IMR-90 (cell line): ENCODE results near the gene IL22RA1. TPM values are rescaled to one million over a fixed set of nuclear protein-coding genes. Genes with fewer than 3 reads are reported as not detected.

Experiments used
- ATAC-seq: fragments of 200-7000 bp; cut with Tn5 transposase; 2 replicates; pipeline ENCODE4 v1.9.1; 2020; ENCODE audit warnings: low read depth, mild to moderate bottlenecking, moderate library complexity
- BruUV-seq: library from RNA; stranded (reverse); fragments of 400-500 nt; replicated peaks from 2 replicates; lab custom pipeline; 2021; lab: Mats Ljungman, UMichigan
- CTCF ChIA-PET: fragments of 300-600 bp; formaldehyde crosslinking; extraction: SDS; loops from one replicate; lab custom pipeline; 2021; ENCODE audit warnings: antibody characterized with exemption; lab: Yijun Ruan, JAX
- POLR2A ChIA-PET: fragments of 300-600 bp; sonication (Branson Sonifier 250); formaldehyde crosslinking; loops from one replicate; lab custom pipeline; 2022; ENCODE audit warnings: antibody characterized with exemption; ENCODE audit not compliant: unreplicated experiment; lab: Charles Lee
- DNase-seq: peaks from one replicate; pipeline ENCODE4 v3.0.0; 2013
- H2AFZ ChIP-seq: replicated peaks from 2 replicates; pipeline ENCODE3; 2013; ENCODE audit warnings: low read length, mild to moderate bottlenecking; ENCODE audit not compliant: poor library complexity
- H2AK5ac ChIP-seq: 2 replicates; pipeline ENCODE4 v1.6.1; 2013; ENCODE audit warnings: low read depth, low read length, inconsistent platforms
- H2AK9ac ChIP-seq: replicated peaks from 2 replicates; pipeline ENCODE3; 2013; ENCODE audit warnings: mild to moderate bottlenecking, low read depth, low read length, moderate library complexity; ENCODE audit not compliant: poor library complexity
- H2BK120ac ChIP-seq: 2 replicates; pipeline ENCODE4 v1.6.1; 2013; ENCODE audit warnings: low read depth, low read length, inconsistent platforms
- H2BK15ac ChIP-seq: 3 replicates; pipeline ENCODE4 v1.6.1; 2013; ENCODE audit warnings: low read depth, low read length, inconsistent platforms
- H2BK20ac ChIP-seq: 2 replicates; pipeline ENCODE4 v1.6.1; 2013; ENCODE audit warnings: low read depth, mild to moderate bottlenecking, inconsistent platforms, low read length, moderate library complexity
- H2BK5ac ChIP-seq: 2 replicates; pipeline ENCODE4 v1.6.1; 2013; ENCODE audit warnings: mild to moderate bottlenecking, low read depth, low read length, inconsistent platforms; ENCODE audit not compliant: poor library complexity, severe bottlenecking
- H3K14ac ChIP-seq: replicated peaks from 2 replicates; pipeline ENCODE4 v1.6.1; 2013; ENCODE audit warnings: low read depth, low read length, inconsistent platforms
- H3K18ac ChIP-seq: 2 replicates; pipeline ENCODE4 v1.6.1; 2013; ENCODE audit warnings: low read depth, low read length, control low read depth
- H3K23ac ChIP-seq: 2 replicates; pipeline ENCODE4 v1.6.1; 2013; ENCODE audit warnings: low read depth, low read length, inconsistent platforms
- H3K27ac ChIP-seq: 2 replicates; pipeline ENCODE4 v1.5.1; 2013; ENCODE audit warnings: mild to moderate bottlenecking, control low read depth, low read length; ENCODE audit not compliant: insufficient read depth
- H3K27me3 ChIP-seq: 2 replicates; pipeline ENCODE4 v1.6.1; 2013; ENCODE audit warnings: low read length; ENCODE audit not compliant: control insufficient read depth, insufficient read depth
- H3K36me3 ChIP-seq: 2 replicates; pipeline ENCODE4 v1.6.1; 2013; ENCODE audit warnings: low read length, mixed read lengths; ENCODE audit not compliant: control insufficient read depth, insufficient read depth
- H3K4ac ChIP-seq: 2 replicates; pipeline ENCODE4 v1.6.1; 2013; ENCODE audit warnings: low read depth, low read length, inconsistent platforms
- H3K4me1 ChIP-seq: 2 replicates; pipeline ENCODE4 v1.6.1; 2013; ENCODE audit warnings: low read length, mixed read lengths; ENCODE audit not compliant: control insufficient read depth, insufficient read depth
- H3K4me2 ChIP-seq: 2 replicates; pipeline ENCODE4 v1.6.1; 2013; ENCODE audit warnings: low read depth, mild to moderate bottlenecking, control low read depth, low read length, moderate library complexity
- H3K4me3 ChIP-seq: 2 replicates; pipeline ENCODE4 v1.5.1; 2013; ENCODE audit warnings: low read depth, mild to moderate bottlenecking, control low read depth, low read length, moderate library complexity; ENCODE audit not compliant: insufficient read depth
- H3K56ac ChIP-seq: 2 replicates; pipeline ENCODE4 v1.6.1; 2013; ENCODE audit warnings: low read length, inconsistent platforms; ENCODE audit not compliant: insufficient read depth; ENCODE audit errors: extremely low read depth
- H3K79me1 ChIP-seq, 2 experiments: 2 replicates each; pipeline ENCODE4 v1.6.1; 2013; ENCODE audit warnings: low read length in 2 of 2, inconsistent platforms in 1 of 2, low read depth in 1 of 2
- H3K9ac ChIP-seq: 2 replicates; pipeline ENCODE4 v1.6.1; 2013; ENCODE audit warnings: low read depth, low read length, control low read depth
- H3K9me1 ChIP-seq: 2 replicates; pipeline ENCODE4 v1.6.1; 2013; ENCODE audit warnings: low read length, inconsistent platforms; ENCODE audit not compliant: insufficient read depth
- H3K9me3 ChIP-seq: 2 replicates; pipeline ENCODE4 v1.6.1; 2013; ENCODE audit warnings: low read length; ENCODE audit not compliant: control insufficient read depth, insufficient read depth
- H4K20me1 ChIP-seq: 2 replicates; pipeline ENCODE4 v1.6.1; 2013; ENCODE audit warnings: low read length, inconsistent platforms; ENCODE audit not compliant: insufficient read depth
- H4K5ac ChIP-seq: 2 replicates; pipeline ENCODE4 v1.6.1; 2013; ENCODE audit warnings: mild to moderate bottlenecking, low read depth, low read length, control low read depth
- H4K8ac ChIP-seq, 2 experiments: 2 replicates each; pipeline ENCODE4 v1.6.1; 2013; ENCODE audit warnings: low read depth in 2 of 2, low read length in 2 of 2, control low read depth in 1 of 2, inconsistent platforms in 1 of 2
- H4K91ac ChIP-seq: 2 replicates; pipeline ENCODE4 v1.6.1; 2013; ENCODE audit warnings: low read depth, low read length, inconsistent platforms; ENCODE audit not compliant: insufficient read depth
- BHLHE40 ChIP-seq: fragments of 150-350 bp; IDR thresholded peaks from 2 replicates; pipeline ENCODE4 v1.6.1; 2016; ENCODE audit warnings: mild to moderate bottlenecking, low read depth, low read length
- CEBPB ChIP-seq: IDR thresholded peaks from 2 replicates; pipeline ENCODE4 v1.6.1; 2012; ENCODE audit warnings: low read depth, low read length, improper control_type of control experiment
- CHD1 ChIP-seq: IDR thresholded peaks from 2 replicates; pipeline ENCODE4 v1.6.1; 2012; ENCODE audit warnings: low read depth, low read length, improper control_type of control experiment
- CTCF ChIP-seq: conservative IDR thresholded peaks from 2 replicates; pipeline ENCODE4 v1.5.1; 2012; ENCODE audit warnings: mild to moderate bottlenecking, low read depth, low read length, improper control_type of control experiment
- ELK1 ChIP-seq: fragments of 150-350 bp; IDR thresholded peaks from 2 replicates; pipeline ENCODE4 v1.6.1; 2016; ENCODE audit warnings: low read depth, mild to moderate bottlenecking, low read length, moderate library complexity, borderline replicate concordance
- FOS ChIP-seq: fragments of 150-350 bp; IDR thresholded peaks from 2 replicates; pipeline ENCODE4 v1.6.1; 2016; ENCODE audit warnings: low read depth, low read length
- MAZ ChIP-seq: IDR thresholded peaks from 2 replicates; pipeline ENCODE4 v1.6.1; 2012; ENCODE audit warnings: low read depth, mild to moderate bottlenecking, low read length, improper control_type of control experiment, moderate library complexity, borderline replicate concordance
- MXI1 ChIP-seq: IDR thresholded peaks from 2 replicates; pipeline ENCODE4 v1.6.1; 2012; ENCODE audit warnings: low read depth, mild to moderate bottlenecking, low read length, moderate library complexity, borderline replicate concordance
- NFE2L2 ChIP-seq: fragments of 150-350 bp; IDR thresholded peaks from 2 replicates; pipeline ENCODE4 v1.6.1; 2016; ENCODE audit warnings: low read depth, mild to moderate bottlenecking, low read length
- POLR2A ChIP-seq: IDR thresholded peaks from 2 replicates; pipeline ENCODE4 v1.6.1; 2012; ENCODE audit warnings: mild to moderate bottlenecking, low read depth, low read length
- RAD21 ChIP-seq: IDR thresholded peaks from 2 replicates; pipeline ENCODE4 v1.6.1; 2012; ENCODE audit warnings: low read length, improper control_type of control experiment
- RCOR1 ChIP-seq: IDR thresholded peaks from 2 replicates; pipeline ENCODE4 v1.6.1; 2012; ENCODE audit warnings: mild to moderate bottlenecking, low read length, improper control_type of control experiment; ENCODE audit not compliant: insufficient replicate concordance
- RFX5 ChIP-seq: IDR thresholded peaks from 2 replicates; pipeline ENCODE4 v1.8.0; 2012; ENCODE audit warnings: low read depth, mild to moderate bottlenecking, low read length, moderate library complexity
- SMC3 ChIP-seq: fragments of 150-350 bp; IDR thresholded peaks from 2 replicates; pipeline ENCODE4 v1.6.1; 2016; ENCODE audit warnings: low read depth, mild to moderate bottlenecking, antibody characterized with exemption, low read length, moderate library complexity
- USF2 ChIP-seq: fragments of 150-350 bp; IDR thresholded peaks from 2 replicates; pipeline ENCODE4 v1.6.1; 2017; ENCODE audit warnings: mild to moderate bottlenecking, antibody characterized with exemption, low read length, low read depth
- WGBS, 2 experiments: methylation state at CpG; one replicate each; pipeline versions ENCODE4 v1.1.5 to v1.1.7; 2013; ENCODE audit warnings: missing lambda C conversion rate in 2 of 2; ENCODE audit not compliant: insufficient read length in 1 of 2; ENCODE audit errors: extremely low coverage in 2 of 2; 5-methylcytosine and 5-hydroxymethylcytosine counted together
- dilution Hi-C: fragments of 300-500 bp; cut with HindIII; formaldehyde crosslinking; loops from one replicate; pipeline ENCODE4 v1.14.3; 2018; ENCODE audit warnings: low sequenced_read_pairs; ENCODE audit not compliant: unreplicated experiment
- in situ Hi-C: fragments of 300-500 bp; cut with MboI; formaldehyde crosslinking; loops from 3 replicates; pipeline ENCODE4 v1.14.3; 2019; ENCODE audit warnings: low sequenced_read_pairs, inconsistent platforms, mixed read lengths
- intact Hi-C: fragments of 100-400 bp; cut with micrococcal nuclease; formaldehyde crosslinking; loops from 2 replicates; pipeline ENCODE4 v1.10.0; 2022
- polyA plus RNA-seq, 3 experiments: library from polyadenylated mRNA; depleted of rRNA; stranded (reverse); fragments of >200 nt; gene quantifications; 2 replicates each; pipeline ENCODE4 v1.2.3, GENCODE V29; 2012; ENCODE audit warnings: low replicate concordance in 1 of 3
- total RNA-seq: library from RNA; depleted of rRNA; stranded (reverse); fragments of >200 nt; gene quantifications from 2 replicates; pipeline ENCODE4 v1.2.3, GENCODE V29; 2012

The IL22RA1 gene
- total and polyA plus RNA-seq, 2 of the 4 experiments (the other 2 are of a cell fraction): not detected

GRCh38 chr1:24141311-24141997, 1.5 kb downstream of the IL22RA1 start:
- Histone ChIP-seq H2AK9ac (no peak overlapping the region), H2BK120ac (no peak overlapping the region), H3K79me1 (no peaks in the 10 kb centered on the region), H3K14ac (no peak overlapping the region), H3K9ac (no peak overlapping the region), H3K36me3 (no peaks in the 10 kb centered on the region), H3K4me2 (no peak overlapping the region), H4K91ac (no peak overlapping the region), H2AK5ac (no peak overlapping the region), H2BK20ac (no peak overlapping the region), H2BK5ac (no peak overlapping the region), H3K4me3 (no peak overlapping the region), H4K8ac (no peak overlapping the region), H3K23ac (no peak overlapping the region), H3K4ac (no peak overlapping the region), H4K5ac (no peak overlapping the region), H3K4me1 (no peaks in the 10 kb centered on the region), H3K9me3 (peaks cover 2% of the 10 kb centered on the region; the same call in 1 of the 2 replicates), H3K56ac (no peak overlapping the region), H3K27ac (no peak overlapping the region), H4K20me1 (no peaks in the 10 kb centered on the region), H3K18ac (no peak overlapping the region), H2AFZ (no peak overlapping the region), H3K27me3 (peaks cover 48% of the 10 kb centered on the region), H3K9me1 (no peaks in the 10 kb centered on the region), H2BK15ac (no peak overlapping the region)
- ChIA-PET POLR2A (no interaction called here), CTCF (no interaction called here)
- BruUV-seq: no TSS peak
- TF ChIP-seq USF2 (no peak), MAZ (no peak), SMC3 (no peak), POLR2A (no peak), NFE2L2 (no peak), RFX5 (no peak), CHD1 (no peak), MXI1 (no peak), CEBPB (no peak), BHLHE40 (no peak), RAD21 (no peak), ELK1 (no peak), FOS (no peak), CTCF (no peak), RCOR1 (no peak)
- dilution Hi-C loops (no loop called here), intact Hi-C loops (no loop called here), in situ Hi-C loops (no loop called here)
- 65% methylated on average over 2 of the region's 10 CpGs; no CpG with 5 or more reads in 1 of the 2 experiments for WGBS, 2 experiments
- ATAC-seq (no peak), DNase-seq (no peak)
